NCI-H82 treated with DMSO at 0.1 percent for 48 hours (cell line): ENCODE data around the gene CHPT1.

Source experiments
- DNase-seq: peaks from one replicate; lab custom pipeline; 2025; ENCODE audit not compliant: unreplicated experiment; lab: John Stamatoyannopoulos, UW

The CHPT1 gene

GRCh38 chr12:101761350-101761749, 63.9 kb downstream of the CHPT1 start:
- no peak for DNase-seq

- DNase-seq, result no peak
Observed at GRCh38 chr12:101761781-101762180, 64.3 kb downstream of the CHPT1 start.

- DNase-seq, result no peak
Observed at GRCh38 chr12:101763246-101763931, 65.9 kb downstream of the CHPT1 start.

- no peak for DNase-seq
Observed at GRCh38 chr12:101764051-101764792, 66.8 kb downstream of the CHPT1 start.

GRCh38 chr12:101767537-101767936, 70.1 kb downstream of the CHPT1 start:
- DNase-seq, result no peak

GRCh38 chr12:101768781-101769180, 71.3 kb downstream of the CHPT1 start:
- no peak for DNase-seq

- DNase-seq, result no peak
Observed at GRCh38 chr12:101769865-101770264, 72.4 kb downstream of the CHPT1 start.

GRCh38 chr12:101772012-101772775, 74.8 kb downstream of the CHPT1 start:
- DNase-seq, result no peak

- DNase-seq, result peak; percentile 46
Observed at GRCh38 chr12:101773650-101774162, 76.3 kb downstream of the CHPT1 start.

GRCh38 chr12:101775816-101776215, 78.4 kb downstream of the CHPT1 start:
- DNase-seq, result no peak

- no peak for DNase-seq
Observed at GRCh38 chr12:101777485-101777884, 80.0 kb downstream of the CHPT1 start.

- no peak for DNase-seq
Observed at GRCh38 chr12:101777978-101778377, 80.5 kb downstream of the CHPT1 start.
